Endodermal cell (in vitro differentiated cells): Measurements from ENCODE around the gene ADIPOQ. TPM values are rescaled to one million over a fixed set of nuclear protein-coding genes. Genes with fewer than 3 reads are reported as not detected.
A peak's percentile ranks its signal among the peaks of the same experiment; 100 is the strongest.
"Not testable (repeated sequence)": the region's sequence is repeated elsewhere in the genome, so short reads cannot be mapped to it uniquely, and the experiment has no call there.

ENCODE experiments used
- DNase-seq: peaks from one replicate; pipeline ENCODE4 v3.0.0-alpha.2; 2017
- H3K27ac ChIP-seq: 2 replicates; pipeline ENCODE4 v1.5.1; 2013; ENCODE audit warnings: mild to moderate bottlenecking, low read depth, low read length, moderate library complexity
- H3K27me3 ChIP-seq: 2 replicates; pipeline ENCODE4 v1.6.1; 2013; ENCODE audit warnings: mild to moderate bottlenecking, low read length, moderate library complexity; ENCODE audit not compliant: insufficient read depth, control insufficient read depth, poor library complexity, severe bottlenecking
- H3K36me3 ChIP-seq: 2 replicates; pipeline ENCODE4 v1.7.0; 2013; ENCODE audit warnings: mild to moderate bottlenecking, low read length, moderate library complexity; ENCODE audit not compliant: control insufficient read depth, insufficient read depth
- H3K4me1 ChIP-seq: one replicate; pipeline ENCODE4 v1.7.0; 2013; ENCODE audit warnings: low read length; ENCODE audit not compliant: control insufficient read depth, insufficient read depth
- H3K4me3 ChIP-seq: 2 replicates; pipeline ENCODE4 v1.5.1; 2013; ENCODE audit warnings: mild to moderate bottlenecking, low read length, moderate library complexity
- H3K9ac ChIP-seq: 2 replicates; pipeline ENCODE4 v1.6.1; 2013; ENCODE audit warnings: mild to moderate bottlenecking, low read length, moderate library complexity; ENCODE audit not compliant: poor library complexity, severe bottlenecking; ENCODE audit errors: extremely low read depth
- H3K9me3 ChIP-seq: 2 replicates; pipeline ENCODE4 v1.6.1; 2013; ENCODE audit warnings: mild to moderate bottlenecking, low read length, moderate library complexity; ENCODE audit not compliant: control insufficient read depth
- H3K27ac Mint-ChIP-seq: 2 replicates; pipeline ENCODE4 v1.8.0; 2020; ENCODE audit warnings: mixed read lengths
- H3K27me3 Mint-ChIP-seq: 2 replicates; pipeline ENCODE4 v1.8.0; 2021; ENCODE audit warnings: mild to moderate bottlenecking, mixed read lengths; ENCODE audit not compliant: insufficient read depth
- H3K36me3 Mint-ChIP-seq: 2 replicates; pipeline ENCODE4 v1.8.0; 2020; ENCODE audit warnings: low read depth, mixed read lengths
- H3K4me1 Mint-ChIP-seq: 2 replicates; pipeline ENCODE4 v1.8.0; 2020; ENCODE audit warnings: mixed read lengths
- H3K4me3 Mint-ChIP-seq: 2 replicates; pipeline ENCODE4 v1.8.0; 2020; ENCODE audit warnings: mild to moderate bottlenecking, moderate library complexity, mixed read lengths
- H3K9me3 Mint-ChIP-seq: 2 replicates; pipeline ENCODE4 v1.8.0; 2020; ENCODE audit warnings: mild to moderate bottlenecking, mixed read lengths
- WGBS, 2 experiments: methylation state at CpG; one replicate each; pipeline versions ENCODE4 v1.1.5 to v1.1.7; 2013; ENCODE audit warnings: missing lambda C conversion rate in 2 of 2, mixed read lengths in 1 of 2; ENCODE audit not compliant: insufficient coverage in 1 of 2, insufficient read length in 1 of 2; 5-methylcytosine and 5-hydroxymethylcytosine counted together
- total RNA-seq, 2 donors: library from RNA; stranded (reverse); fragmentation: NEBNext Ultra II Directional in 1 of 2; extraction: Animal tissue kit (Norgen Biotek cat#: 25700) in 1 of 2; gene quantifications; 2 replicates in 1 of 2; 3 replicates in 1 of 2; pipeline ENCODE4 v1.2.1, GENCODE V29; 2021
- TF ChIP-seq, protein P1 (sequence below): fragments of 200-600 bp; sonication (generic); conservative IDR thresholded peaks from 2 replicates; pipeline ENCODE4 v1.5.0; 2021; ENCODE audit warnings: antibody characterized with exemption, mild to moderate bottlenecking

Gene ADIPOQ
- total RNA-seq, 2 donors from 2014 or later: not detected

GRCh38 chr3:186901135-186901734 is 58.7 kb downstream of the ADIPOQ start:
- Mint-ChIP-seq H3K36me3 (peaks cover 2% of the 10 kb centered on the region), H3K4me3 (no peak overlapping the region), H3K27ac (no peak overlapping the region), H3K4me1 (peaks cover 18% of the 10 kb centered on the region), H3K9me3 (peaks cover 25% of the 10 kb centered on the region), H3K27me3 (peaks cover 2% of the 10 kb centered on the region)
- no peak overlapping the region for H3K9ac ChIP-seq
- peaks cover 2% of the 10 kb centered on the region for H3K9me3 ChIP-seq
- H3K4me1 ChIP-seq: no peaks in the 10 kb centered on the region
- H3K27ac ChIP-seq: no peak overlapping the region
- H3K4me3 ChIP-seq: no peak overlapping the region
- TF ChIP-seq, protein P1, sequence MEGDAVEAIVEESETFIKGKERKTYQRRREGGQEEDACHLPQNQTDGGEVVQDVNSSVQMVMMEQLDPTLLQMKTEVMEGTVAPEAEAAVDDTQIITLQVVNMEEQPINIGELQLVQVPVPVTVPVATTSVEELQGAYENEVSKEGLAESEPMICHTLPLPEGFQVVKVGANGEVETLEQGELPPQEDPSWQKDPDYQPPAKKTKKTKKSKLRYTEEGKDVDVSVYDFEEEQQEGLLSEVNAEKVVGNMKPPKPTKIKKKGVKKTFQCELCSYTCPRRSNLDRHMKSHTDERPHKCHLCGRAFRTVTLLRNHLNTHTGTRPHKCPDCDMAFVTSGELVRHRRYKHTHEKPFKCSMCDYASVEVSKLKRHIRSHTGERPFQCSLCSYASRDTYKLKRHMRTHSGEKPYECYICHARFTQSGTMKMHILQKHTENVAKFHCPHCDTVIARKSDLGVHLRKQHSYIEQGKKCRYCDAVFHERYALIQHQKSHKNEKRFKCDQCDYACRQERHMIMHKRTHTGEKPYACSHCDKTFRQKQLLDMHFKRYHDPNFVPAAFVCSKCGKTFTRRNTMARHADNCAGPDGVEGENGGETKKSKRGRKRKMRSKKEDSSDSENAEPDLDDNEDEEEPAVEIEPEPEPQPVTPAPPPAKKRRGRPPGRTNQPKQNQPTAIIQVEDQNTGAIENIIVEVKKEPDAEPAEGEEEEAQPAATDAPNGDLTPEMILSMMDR: no peak
- H3K27me3 ChIP-seq: no peaks in the 10 kb centered on the region
- WGBS, 2 experiments: no CpG with 5 or more reads among the region's 1 CpG
- DNase-seq: no peak
- H3K36me3 ChIP-seq: no peaks in the 10 kb centered on the region

DNA sequence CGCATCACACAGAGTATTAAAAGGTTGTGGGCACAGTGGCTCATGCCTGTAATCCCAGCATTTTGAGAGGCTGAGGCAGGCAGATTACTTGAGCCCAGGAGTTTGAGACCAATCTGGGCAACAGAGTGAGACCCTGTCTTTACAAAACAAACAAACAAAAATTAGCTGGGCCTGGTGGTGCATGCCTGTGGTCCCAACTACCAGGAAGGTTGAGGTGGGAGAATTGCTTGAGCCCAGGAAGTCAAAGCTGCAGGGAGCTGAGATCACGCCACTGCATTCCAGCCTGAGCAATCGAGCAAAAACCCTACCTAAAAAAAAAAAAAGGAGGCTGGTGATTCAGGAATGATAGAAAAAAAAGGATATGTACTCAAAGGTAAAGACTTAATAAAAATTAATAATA is 59.6 kb downstream of the ADIPOQ start:
- Histone ChIP-seq H3K9ac (no peak overlapping the region), H3K9me3 (no peaks in the 10 kb centered on the region), H3K4me3 (no peak overlapping the region), H3K27me3 (no peaks in the 10 kb centered on the region), H3K27ac (no peak overlapping the region), H3K36me3 (no peaks in the 10 kb centered on the region), H3K4me1 (no peaks in the 10 kb centered on the region)
- H3K9me3 Mint-ChIP-seq: peaks cover 23% of the 10 kb centered on the region
- no peak overlapping the region for H3K27ac Mint-ChIP-seq
- H3K4me1 Mint-ChIP-seq: peaks cover 13% of the 10 kb centered on the region
- H3K4me3 Mint-ChIP-seq: no peak overlapping the region
- WGBS, 2 experiments: 13 to 74% methylated on average over 1 to 2 of the region's 3 CpGs
- peak; percentile 67 for DNase-seq
- H3K36me3 Mint-ChIP-seq: peaks cover 2% of the 10 kb centered on the region
- TF ChIP-seq, protein P1: no peak
- peaks cover 2% of the 10 kb centered on the region for H3K27me3 Mint-ChIP-seq

GRCh38 chr3:186902713-186903112 is 60.2 kb downstream of the ADIPOQ start:
- Histone ChIP-seq H3K36me3 (no peaks in the 10 kb centered on the region), H3K4me1 (no peaks in the 10 kb centered on the region), H3K27ac (no peak overlapping the region), H3K27me3 (no peaks in the 10 kb centered on the region), H3K4me3 (no peak overlapping the region), H3K9me3 (no peaks in the 10 kb centered on the region), H3K9ac (no peak overlapping the region)
- peaks cover 9% of the 10 kb centered on the region for H3K4me1 Mint-ChIP-seq
- WGBS, 2 experiments: 88 to 91% methylated on average over 2 of the region's 2 CpGs
- H3K4me3 Mint-ChIP-seq: no peak overlapping the region
- peaks cover 3% of the 10 kb centered on the region for H3K27me3 Mint-ChIP-seq
- no peak overlapping the region for H3K27ac Mint-ChIP-seq
- DNase-seq: no peak
- H3K9me3 Mint-ChIP-seq: peaks cover 23% of the 10 kb centered on the region
- H3K36me3 Mint-ChIP-seq: peaks cover 2% of the 10 kb centered on the region
- TF ChIP-seq, protein P1: no peak

DNA sequence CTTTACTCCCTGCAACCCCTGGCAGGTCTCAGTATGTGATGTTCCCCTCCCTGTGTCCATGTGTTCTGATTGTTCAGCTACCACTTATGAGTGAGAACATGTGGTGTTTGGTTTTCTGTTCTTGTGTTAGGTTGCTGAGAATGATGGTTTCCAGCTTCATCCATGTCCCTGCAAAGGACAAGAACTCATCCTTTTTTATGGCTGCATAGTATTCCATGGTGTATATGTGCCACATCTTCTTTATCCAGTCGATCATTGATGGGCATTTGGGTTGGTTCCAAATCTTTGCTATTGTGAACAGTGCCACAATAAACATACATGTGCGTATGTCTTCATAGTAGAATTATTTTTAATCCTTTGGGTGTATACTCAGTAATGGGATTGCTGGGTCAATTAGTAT is 61.2 kb downstream of the ADIPOQ start:
- not testable (repeated sequence) for H3K27me3 Mint-ChIP-seq, H3K9ac ChIP-seq

GRCh38 chr3:186907075-186907474 is 64.6 kb downstream of the ADIPOQ start:
- H3K27me3 Mint-ChIP-seq, H3K27me3 ChIP-seq, H3K4me3 ChIP-seq, H3K9me3 ChIP-seq, DNase-seq, H3K36me3 ChIP-seq, H3K4me3 Mint-ChIP-seq, H3K27ac ChIP-seq, H3K36me3 Mint-ChIP-seq, H3K9ac ChIP-seq, H3K27ac Mint-ChIP-seq, H3K4me1 ChIP-seq: not testable (repeated sequence)
- 95 to 96% methylated on average over 3 of the region's 3 CpGs for whole genome bisulfite sequencing, 2 experiments
- peaks cover 23% of the 10 kb centered on the region for H3K9me3 Mint-ChIP-seq
- peaks cover 23% of the 10 kb centered on the region for H3K4me1 Mint-ChIP-seq

More for the DNA sequence above, 61.2 kb downstream of the ADIPOQ start:
- H3K27ac Mint-ChIP-seq, H3K4me3 ChIP-seq, DNase-seq, H3K4me1 ChIP-seq, H3K9me3 ChIP-seq, H3K36me3 Mint-ChIP-seq, H3K27me3 ChIP-seq, H3K4me3 Mint-ChIP-seq, H3K36me3 ChIP-seq, H3K27ac ChIP-seq: not testable (repeated sequence)
- 72% methylated on average over 2 of the region's 2 CpGs; no CpG with 5 or more reads in 1 of the 2 experiments for WGBS, 2 experiments
- peaks cover 23% of the 10 kb centered on the region for H3K9me3 Mint-ChIP-seq
- H3K4me1 Mint-ChIP-seq: peaks cover 14% of the 10 kb centered on the region
